A549 (cell line): ENCODE measurements around the gene APP. TPM values are rescaled to one million over a fixed set of nuclear protein-coding genes. Genes with fewer than 3 reads are reported as not detected.

Experiments
- ATAC-seq, 2 experiments: fragments of 200-7000 bp in 1 of 2; fragments of >200 bp in 1 of 2; cut with Nextera tagmentation in 1 of 2; cut with Tn5 transposase in 1 of 2; 3 replicates each; pipeline versions ENCODE4 v1.8.0 to v1.9.1; 2018 to 2020; ENCODE audit warnings: mild to moderate bottlenecking in 1 of 2, moderate library complexity in 1 of 2
- CTCF ChIA-PET: fragments of 300-600 bp; sonication (Branson Sonifier 250); formaldehyde crosslinking; extraction: SDS; loops from one replicate; lab custom pipeline; 2021; ENCODE audit warnings: antibody characterized with exemption, inconsistent platforms; lab: Yijun Ruan, JAX
- POLR2A ChIA-PET: fragments of 350-600 bp; formaldehyde crosslinking; extraction: SDS; loops from one replicate; lab custom pipeline; 2021; ENCODE audit warnings: antibody characterized with exemption, inconsistent platforms; lab: Yijun Ruan, JAX
- DNase-seq, 2 experiments: peaks; one replicate each; pipeline versions ENCODE4 v3.0.0 to v3.0.0-alpha.2; 2011 to 2016; ENCODE audit warnings: low read depth in 1 of 2, low spot score in 1 of 2
- FAIRE-seq: peaks from 2 replicates; lab custom pipeline; 2011; peaks lifted over from hg19 to GRCh38; lab: Jason Lieb, UNC
- H3K27ac ChIP-seq, 2 experiments: fragments of >200 bp; sonication (Bioruptor Twin); formaldehyde crosslinking; 3 replicates each; pipeline ENCODE4 v1.5.1; 2016 to 2017
- H3K4me1 ChIP-seq: fragments of >200 bp; sonication (Bioruptor Twin); formaldehyde crosslinking; 3 replicates; pipeline ENCODE4 v1.6.1; 2016
- H3K4me2 ChIP-seq: fragments of >200 bp; sonication (Bioruptor Twin); formaldehyde crosslinking; 3 replicates; pipeline ENCODE4 v1.6.1; 2016
- H3K4me3 ChIP-seq: fragments of >200 bp; sonication (Bioruptor Twin); formaldehyde crosslinking; 3 replicates; pipeline ENCODE4 v1.5.1; 2016
- H3K9me3 ChIP-seq: fragments of >200 bp; sonication (Bioruptor Twin); formaldehyde crosslinking; 3 replicates; pipeline ENCODE4 v1.6.1; 2016
- CHD4 ChIP-seq: fragments of 200-600 bp; sonication (generic); IDR thresholded peaks from 2 replicates; pipeline ENCODE4 v1.6.1; 2016; ENCODE audit warnings: antibody characterized with exemption, mild to moderate bottlenecking, borderline replicate concordance
- EP300 ChIP-seq, 2 experiments: fragments of >200 bp; sonication (Bioruptor Twin); formaldehyde crosslinking; IDR thresholded peaks; 2 replicates in 1 of 2; 3 replicates in 1 of 2; pipeline ENCODE4 v1.6.1; 2016 to 2017
- FOSB ChIP-seq: fragments of 250-450 bp; sonication (Bioruptor Pico); IDR thresholded peaks from 2 replicates; pipeline ENCODE4 v1.5.0; 2020; ENCODE audit warnings: mild to moderate bottlenecking, moderate library complexity
- GATA3 ChIP-seq: IDR thresholded peaks from 2 replicates; pipeline ENCODE4 v1.6.1; 2012; ENCODE audit warnings: borderline replicate concordance
- HDAC2 ChIP-seq: fragments of 200-600 bp; sonication (generic); IDR thresholded peaks from 2 replicates; pipeline ENCODE4 v1.6.1; 2016
- JUN ChIP-seq, 2 experiments: fragments of >200 bp; sonication (Bioruptor Twin); formaldehyde crosslinking; IDR thresholded peaks; 2 replicates in 1 of 2; 3 replicates in 1 of 2; pipeline ENCODE4 v1.6.1; 2016 to 2017
- KDM1A ChIP-seq: fragments of 200-600 bp; sonication (generic); IDR thresholded peaks from 2 replicates; pipeline ENCODE4 v1.6.1; 2016; ENCODE audit warnings: low read depth, mild to moderate bottlenecking
- NFE2L2 ChIP-seq: fragments of 150-350 bp; conservative IDR thresholded peaks from 2 replicates; pipeline ENCODE4 v1.6.1; 2014; ENCODE audit warnings: low read length
- PHF8 ChIP-seq: fragments of 200-600 bp; sonication (generic); IDR thresholded peaks from 2 replicates; pipeline ENCODE4 v1.6.1; 2016; ENCODE audit warnings: low read depth, mild to moderate bottlenecking, antibody characterized with exemption, moderate library complexity, borderline replicate concordance
- RARB ChIP-seq: fragments of 250-450 bp; sonication (Bioruptor Pico); IDR thresholded peaks from 2 replicates; pipeline ENCODE4 v1.8.0; 2021; ENCODE audit warnings: mild to moderate bottlenecking, moderate library complexity
- RFX5 ChIP-seq: fragments of 450-650 bp; IDR thresholded peaks from 2 replicates; pipeline ENCODE4 v1.7.1; 2014; ENCODE audit warnings: antibody characterized with exemption, mild to moderate bottlenecking, moderate library complexity
- RNF2 ChIP-seq: fragments of 200-600 bp; sonication (generic); IDR thresholded peaks from 2 replicates; pipeline ENCODE4 v1.6.1; 2016; ENCODE audit warnings: low read depth, mild to moderate bottlenecking, antibody characterized with exemption, moderate library complexity, borderline replicate concordance
- ZC3H11A ChIP-seq: fragments of 450-650 bp; IDR thresholded peaks from 2 replicates; pipeline ENCODE4 v1.6.1; 2014; ENCODE audit warnings: antibody characterized with exemption, mild to moderate bottlenecking
- ZNF302 ChIP-seq: fragments of 250-450 bp; sonication (Bioruptor Pico); IDR thresholded peaks from 2 replicates; pipeline ENCODE4 v1.9.0; 2021; ENCODE audit warnings: inconsistent platforms, mild to moderate bottlenecking, moderate library complexity
- WGBS: methylation state at CpG from one replicate; pipeline ENCODE4 v1.1.6; 2017; ENCODE audit errors: missing lambda C conversion rate; 5-methylcytosine and 5-hydroxymethylcytosine counted together
- polyA plus RNA-seq, 4 experiments: library from polyadenylated mRNA; depleted of rRNA in 3 of 4; stranded (reverse); fragments of >200 nt; fragmentation: RNase III in 1 of 4; extraction: RNeasy Plus Mini Kit Qiagen cat#74134 plus additional on column Dnase treatment in 1 of 4; gene quantifications; 2 replicates in 3 of 4; 3 replicates in 1 of 4; pipeline ENCODE4 v1.2.3, GENCODE V29; 2011 to 2017
- TF ChIP-seq, protein P1 (sequence below): fragments of >200 bp; sonication (Bioruptor Twin); formaldehyde crosslinking; IDR thresholded peaks from 3 replicates; pipeline ENCODE4 v1.6.1; 2016
- TF ChIP-seq, protein P2 (sequence below): fragments of 250-450 bp; sonication (Bioruptor Pico); IDR thresholded peaks from 2 replicates; pipeline ENCODE4 v1.5.0; 2021; ENCODE audit warnings: mild to moderate bottlenecking, moderate library complexity, borderline replicate concordance
- TF ChIP-seq, protein P3 (sequence below): fragments of 150-350 bp; IDR thresholded peaks from 2 replicates; pipeline ENCODE4 v1.6.1; 2014; ENCODE audit warnings: low read depth, mild to moderate bottlenecking, low read length
- TF ChIP-seq, protein P4 (sequence below): fragments of 200-600 bp; sonication (generic); IDR thresholded peaks from 2 replicates; pipeline ENCODE4 v1.6.1; 2016; ENCODE audit warnings: antibody characterized with exemption, mild to moderate bottlenecking, moderate library complexity
- TF ChIP-seq, protein P5 (sequence below): fragments of 250-450 bp; sonication (Bioruptor Pico); IDR thresholded peaks from 2 replicates; pipeline ENCODE4 v1.5.0; 2020; ENCODE audit warnings: low read depth, mild to moderate bottlenecking, moderate library complexity

The APP gene
- polyA plus RNA-seq, 2 of the 4 experiments (the other 2 are of a cell fraction): 540 to 565 TPM

DNA sequence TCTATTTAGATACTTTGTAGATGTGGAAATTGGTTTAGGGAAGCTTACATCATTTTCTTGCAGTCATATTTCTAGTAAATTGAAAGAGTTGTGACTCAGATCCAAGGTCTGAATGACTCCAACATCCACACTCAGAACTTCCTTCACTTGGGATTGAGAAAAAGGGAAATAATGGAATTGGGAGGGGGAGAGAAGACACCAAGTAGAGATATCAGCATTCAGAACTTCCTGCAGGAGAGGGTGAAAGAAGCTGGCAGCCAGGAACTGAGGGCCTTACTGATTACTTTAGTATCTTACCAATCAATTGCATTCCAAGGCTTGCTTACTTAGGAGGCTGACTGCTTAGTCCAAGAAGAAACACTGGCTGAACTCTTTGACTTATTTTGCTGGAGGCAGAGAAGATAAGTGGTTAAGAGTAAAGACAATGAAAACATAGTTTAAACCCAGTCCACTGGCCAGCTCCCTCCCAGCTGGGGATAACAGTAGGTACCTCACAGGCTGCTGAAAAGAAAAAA is 21.7 kb downstream of the APP start (continued):
- TF ChIP-seq, protein P1, sequence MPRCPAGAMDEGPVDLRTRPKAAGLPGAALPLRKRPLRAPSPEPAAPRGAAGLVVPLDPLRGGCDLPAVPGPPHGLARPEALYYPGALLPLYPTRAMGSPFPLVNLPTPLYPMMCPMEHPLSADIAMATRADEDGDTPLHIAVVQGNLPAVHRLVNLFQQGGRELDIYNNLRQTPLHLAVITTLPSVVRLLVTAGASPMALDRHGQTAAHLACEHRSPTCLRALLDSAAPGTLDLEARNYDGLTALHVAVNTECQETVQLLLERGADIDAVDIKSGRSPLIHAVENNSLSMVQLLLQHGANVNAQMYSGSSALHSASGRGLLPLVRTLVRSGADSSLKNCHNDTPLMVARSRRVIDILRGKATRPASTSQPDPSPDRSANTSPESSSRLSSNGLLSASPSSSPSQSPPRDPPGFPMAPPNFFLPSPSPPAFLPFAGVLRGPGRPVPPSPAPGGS: no peak
- no peak for TF ChIP-seq NFE2L2
- no peak for TF ChIP-seq FOSB (CRISPR knock-in tag)
- no peak for TF ChIP-seq JUN (IDR thresholded peaks at IDR 0.05)
- TF ChIP-seq RNF2: no peak
- TF ChIP-seq RARB (CRISPR knock-in tag): no peak
- no peak for TF ChIP-seq GATA3
- TF ChIP-seq ZC3H11A: no peak

DNA sequence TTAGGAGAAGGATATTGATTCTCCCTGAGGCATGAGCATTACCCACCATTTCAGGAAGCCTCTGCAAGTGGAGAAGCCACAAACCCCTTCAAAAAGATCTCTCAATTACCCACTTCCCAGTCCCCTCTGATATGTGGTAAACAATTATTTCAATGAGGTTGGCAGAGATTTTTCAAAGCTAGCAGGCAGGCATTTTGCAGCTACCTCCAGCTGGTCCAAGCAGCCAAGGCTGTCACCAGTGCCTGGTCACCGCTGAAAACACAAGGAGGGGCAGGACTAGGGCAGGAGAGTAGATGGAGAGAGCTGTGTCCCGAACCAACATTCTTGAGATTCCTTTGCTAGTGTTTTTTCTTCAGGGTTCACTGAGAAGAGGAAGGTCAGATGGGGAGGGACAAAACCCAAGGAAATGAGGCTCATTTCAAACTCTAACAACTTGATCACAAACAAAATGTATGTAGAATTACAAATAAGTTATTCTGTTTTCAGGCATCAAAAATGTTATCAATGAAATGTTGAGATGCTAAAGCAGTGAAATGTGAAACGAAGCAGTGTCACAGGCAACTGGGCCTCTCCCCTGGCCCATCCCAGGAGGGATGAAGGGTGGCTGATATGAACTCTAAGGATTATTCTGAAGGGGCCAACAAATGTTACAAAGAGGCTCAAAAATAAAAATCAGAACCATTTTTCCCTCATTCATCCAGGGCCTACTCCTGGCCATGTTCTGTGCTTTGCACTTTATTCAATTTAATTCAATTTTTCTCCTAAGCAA is 22.3 kb downstream of the APP start:
- ATAC-seq (peak in 1 of 2 experiments; percentile 74; a peak in 3 of 6 replicates), DNase-seq (peak; percentile 3 to 9), FAIRE-seq (no peak)
- ChIA-PET POLR2A (interaction anchor here (0.9 kb wide), 1 partner anchor 8 kb away, joined by 4 read pairs; no protein-coding TSS in a partner anchor), CTCF (interaction anchor here (1.2 to 1.6 kb wide), 3 partner anchors 12 to 539 kb away, joined by 3 to 4 read pairs (median 3); no protein-coding TSS in a partner anchor)
- no peaks in the 10 kb centered on the region for H3K9me3 ChIP-seq
- no peak overlapping the region for H3K4me3 ChIP-seq
- 21% methylated on average over 2 of the region's 3 CpGs for WGBS
- H3K4me1 ChIP-seq: peaks cover 45% of the 10 kb centered on the region
- TF ChIP-seq ZNF302 (CRISPR knock-in tag): no peak
- TF ChIP-seq EP300 (IDR thresholded peaks at IDR 0.05): no peak
- TF ChIP-seq NFE2L2: no peak
- TF ChIP-seq, protein P2, sequence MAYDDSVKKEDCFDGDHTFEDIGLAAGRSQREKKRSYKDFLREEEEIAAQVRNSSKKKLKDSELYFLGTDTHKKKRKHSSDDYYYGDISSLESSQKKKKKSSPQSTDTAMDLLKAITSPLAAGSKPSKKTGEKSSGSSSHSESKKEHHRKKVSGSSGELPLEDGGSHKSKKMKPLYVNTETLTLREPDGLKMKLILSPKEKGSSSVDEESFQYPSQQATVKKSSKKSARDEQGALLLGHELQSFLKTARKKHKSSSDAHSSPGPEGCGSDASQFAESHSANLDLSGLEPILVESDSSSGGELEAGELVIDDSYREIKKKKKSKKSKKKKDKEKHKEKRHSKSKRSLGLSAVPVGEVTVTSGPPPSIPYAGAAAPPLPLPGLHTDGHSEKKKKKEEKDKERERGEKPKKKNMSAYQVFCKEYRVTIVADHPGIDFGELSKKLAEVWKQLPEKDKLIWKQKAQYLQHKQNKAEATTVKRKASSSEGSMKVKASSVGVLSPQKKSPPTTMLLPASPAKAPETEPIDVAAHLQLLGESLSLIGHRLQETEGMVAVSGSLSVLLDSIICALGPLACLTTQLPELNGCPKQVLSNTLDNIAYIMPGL (CRISPR knock-in tag): no peak
- no peak for TF ChIP-seq RFX5
- TF ChIP-seq HDAC2: no peak
- TF ChIP-seq PHF8: no peak
- TF ChIP-seq KDM1A: no peak
- TF ChIP-seq, protein P3, sequence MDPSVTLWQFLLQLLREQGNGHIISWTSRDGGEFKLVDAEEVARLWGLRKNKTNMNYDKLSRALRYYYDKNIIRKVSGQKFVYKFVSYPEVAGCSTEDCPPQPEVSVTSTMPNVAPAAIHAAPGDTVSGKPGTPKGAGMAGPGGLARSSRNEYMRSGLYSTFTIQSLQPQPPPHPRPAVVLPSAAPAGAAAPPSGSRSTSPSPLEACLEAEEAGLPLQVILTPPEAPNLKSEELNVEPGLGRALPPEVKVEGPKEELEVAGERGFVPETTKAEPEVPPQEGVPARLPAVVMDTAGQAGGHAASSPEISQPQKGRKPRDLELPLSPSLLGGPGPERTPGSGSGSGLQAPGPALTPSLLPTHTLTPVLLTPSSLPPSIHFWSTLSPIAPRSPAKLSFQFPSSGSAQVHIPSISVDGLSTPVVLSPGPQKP: no peak
- TF ChIP-seq CHD4: no peak
- TF ChIP-seq, protein P4, sequence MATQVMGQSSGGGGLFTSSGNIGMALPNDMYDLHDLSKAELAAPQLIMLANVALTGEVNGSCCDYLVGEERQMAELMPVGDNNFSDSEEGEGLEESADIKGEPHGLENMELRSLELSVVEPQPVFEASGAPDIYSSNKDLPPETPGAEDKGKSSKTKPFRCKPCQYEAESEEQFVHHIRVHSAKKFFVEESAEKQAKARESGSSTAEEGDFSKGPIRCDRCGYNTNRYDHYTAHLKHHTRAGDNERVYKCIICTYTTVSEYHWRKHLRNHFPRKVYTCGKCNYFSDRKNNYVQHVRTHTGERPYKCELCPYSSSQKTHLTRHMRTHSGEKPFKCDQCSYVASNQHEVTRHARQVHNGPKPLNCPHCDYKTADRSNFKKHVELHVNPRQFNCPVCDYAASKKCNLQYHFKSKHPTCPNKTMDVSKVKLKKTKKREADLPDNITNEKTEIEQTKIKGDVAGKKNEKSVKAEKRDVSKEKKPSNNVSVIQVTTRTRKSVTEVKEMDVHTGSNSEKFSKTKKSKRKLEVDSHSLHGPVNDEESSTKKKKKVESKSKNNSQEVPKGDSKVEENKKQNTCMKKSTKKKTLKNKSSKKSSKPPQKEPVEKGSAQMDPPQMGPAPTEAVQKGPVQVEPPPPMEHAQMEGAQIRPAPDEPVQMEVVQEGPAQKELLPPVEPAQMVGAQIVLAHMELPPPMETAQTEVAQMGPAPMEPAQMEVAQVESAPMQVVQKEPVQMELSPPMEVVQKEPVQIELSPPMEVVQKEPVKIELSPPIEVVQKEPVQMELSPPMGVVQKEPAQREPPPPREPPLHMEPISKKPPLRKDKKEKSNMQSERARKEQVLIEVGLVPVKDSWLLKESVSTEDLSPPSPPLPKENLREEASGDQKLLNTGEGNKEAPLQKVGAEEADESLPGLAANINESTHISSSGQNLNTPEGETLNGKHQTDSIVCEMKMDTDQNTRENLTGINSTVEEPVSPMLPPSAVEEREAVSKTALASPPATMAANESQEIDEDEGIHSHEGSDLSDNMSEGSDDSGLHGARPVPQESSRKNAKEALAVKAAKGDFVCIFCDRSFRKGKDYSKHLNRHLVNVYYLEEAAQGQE: no peak
- TF ChIP-seq, protein P5, sequence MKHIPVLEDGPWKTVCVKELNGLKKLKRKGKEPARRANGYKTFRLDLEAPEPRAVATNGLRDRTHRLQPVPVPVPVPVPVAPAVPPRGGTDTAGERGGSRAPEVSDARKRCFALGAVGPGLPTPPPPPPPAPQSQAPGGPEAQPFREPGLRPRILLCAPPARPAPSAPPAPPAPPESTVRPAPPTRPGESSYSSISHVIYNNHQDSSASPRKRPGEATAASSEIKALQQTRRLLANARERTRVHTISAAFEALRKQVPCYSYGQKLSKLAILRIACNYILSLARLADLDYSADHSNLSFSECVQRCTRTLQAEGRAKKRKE (CRISPR knock-in tag): no peak
- peak overlapping the region; percentile 64 for H3K4me2 ChIP-seq
- H3K27ac ChIP-seq: peak overlapping the region; percentile 59 to 77; a peak in 5 of 6 replicates
